Neural cell (in vitro differentiated cells): ENCODE measurements around the gene GABRB2. TPM values are rescaled to one million over a fixed set of nuclear protein-coding genes. Genes with fewer than 3 reads are reported as not detected.

Experiments
- H2AFZ ChIP-seq: fragments of 200-600, 300-800 bp; sonication (generic), shearing (Covaris generic); 2 replicates; pipeline ENCODE4 v1.6.0; 2014; ENCODE audit warnings: low read depth, mild to moderate bottlenecking, antibody characterized with exemption, low read length, moderate library complexity
- H3F3A ChIP-seq: fragments of 200-600 bp; shearing (Covaris generic); 2 replicates; pipeline ENCODE4 v1.6.1; 2016; ENCODE audit warnings: mild to moderate bottlenecking, moderate library complexity, mixed read lengths, antibody characterized with exemption, low read length; ENCODE audit not compliant: insufficient read depth, poor library complexity, severe bottlenecking
- H3K27ac ChIP-seq: fragments of 200-600, 300-800 bp; sonication (generic), shearing (Covaris generic); 2 replicates; pipeline ENCODE4 v1.5.1; 2014; ENCODE audit warnings: mild to moderate bottlenecking, low read length, moderate library complexity
- H3K27me3 ChIP-seq: fragments of 300-800, 200-600 bp; sonication (generic), shearing (Covaris generic); 2 replicates; pipeline ENCODE4 v1.6.0; 2014; ENCODE audit warnings: mild to moderate bottlenecking, low read depth, low read length, moderate library complexity; ENCODE audit not compliant: insufficient read depth
- H3K36me3 ChIP-seq: fragments of 300-800, 200-600 bp; sonication (generic), shearing (Covaris generic); 2 replicates; pipeline ENCODE4 v1.5.1; 2014; ENCODE audit warnings: mild to moderate bottlenecking, antibody characterized with exemption, low read length, moderate library complexity; ENCODE audit not compliant: insufficient read depth
- H3K4me2 ChIP-seq: fragments of 300-800, 200-600 bp; sonication (generic), shearing (Covaris generic); 2 replicates; pipeline ENCODE4 v1.6.0; 2014; ENCODE audit warnings: mild to moderate bottlenecking, low read length
- H3K4me3 ChIP-seq: fragments of 300-800, 200-600 bp; sonication (generic), shearing (Covaris generic); 2 replicates; pipeline ENCODE4 v1.5.1; 2014; ENCODE audit warnings: mild to moderate bottlenecking, low read length, moderate library complexity
- H3K79me2 ChIP-seq: fragments of 200-600 bp; shearing (Covaris generic); replicated peaks from 2 replicates; pipeline ENCODE4 v1.6.0; 2014; ENCODE audit warnings: mild to moderate bottlenecking, low read length, moderate library complexity; ENCODE audit not compliant: insufficient read depth
- H3K9ac ChIP-seq: fragments of 300-800, 200-600 bp; sonication (generic), shearing (Covaris generic); 2 replicates; pipeline ENCODE4 v1.6.1; 2016; ENCODE audit warnings: mild to moderate bottlenecking, low read length, mixed read lengths
- H3K9me2 ChIP-seq: fragments of 200-600 bp; shearing (Covaris generic); 2 replicates; pipeline ENCODE4 v1.6.1; 2016; ENCODE audit warnings: mild to moderate bottlenecking, low read length, mixed read lengths; ENCODE audit not compliant: insufficient read depth
- H3K9me3 ChIP-seq: fragments of 200-600, 300-800 bp; sonication (generic), shearing (Covaris generic); 2 replicates; pipeline ENCODE4 v1.6.1; 2016; ENCODE audit warnings: mild to moderate bottlenecking, mixed run types, low read length, moderate library complexity, mixed read lengths
- H4K20me1 ChIP-seq: fragments of 200-600 bp; shearing (Covaris generic); 2 replicates; pipeline ENCODE4 v1.6.1; 2016; ENCODE audit warnings: mild to moderate bottlenecking, mixed run types; ENCODE audit not compliant: insufficient read depth
- EP300 ChIP-seq: fragments of 450-650 bp; conservative IDR thresholded peaks from 2 replicates; pipeline ENCODE4 v1.6.1; 2014; ENCODE audit warnings: antibody characterized with exemption, mild to moderate bottlenecking, moderate library complexity; ENCODE audit not compliant: poor library complexity, severe bottlenecking
- EZH2 ChIP-seq: fragments of 200-600, 300-800 bp; shearing (Covaris generic), sonication (generic); IDR thresholded peaks from 2 replicates; pipeline ENCODE4 v1.6.1; 2014; ENCODE audit warnings: antibody characterized with exemption, low read length, borderline replicate concordance, mild to moderate bottlenecking; ENCODE audit not compliant: insufficient read depth, poor library complexity, severe bottlenecking
- MXI1 ChIP-seq: fragments of 450-650 bp; conservative IDR thresholded peaks from 2 replicates; pipeline ENCODE4 v1.6.1; 2014; ENCODE audit warnings: antibody characterized with exemption, mild to moderate bottlenecking; ENCODE audit not compliant: poor library complexity, severe bottlenecking
- POLR2AphosphoS5 ChIP-seq: IDR thresholded peaks from 2 replicates; pipeline ENCODE4 v1.6.1; 2012
- RAD21 ChIP-seq: fragments of 450-650 bp; conservative IDR thresholded peaks from 2 replicates; pipeline ENCODE4 v1.6.1; 2014; ENCODE audit warnings: antibody characterized with exemption, mild to moderate bottlenecking, moderate library complexity
- SMC3 ChIP-seq: fragments of 450-650 bp; conservative IDR thresholded peaks from 2 replicates; pipeline ENCODE4 v1.6.1; 2014; ENCODE audit warnings: antibody characterized with exemption, mild to moderate bottlenecking, moderate library complexity; ENCODE audit not compliant: poor library complexity
- TAF1 ChIP-seq: IDR thresholded peaks from 2 replicates; pipeline ENCODE4 v1.6.1; 2012; ENCODE audit warnings: low read depth
- polyA plus RNA-seq: library from polyadenylated mRNA; depleted of rRNA; stranded (reverse); fragments of >200 nt; gene quantifications from 2 replicates; pipeline ENCODE4 v1.2.3, GENCODE V29; 2014
- TF ChIP-seq, protein P1 (sequence below): fragments of 450-650 bp; IDR thresholded peaks from 2 replicates; pipeline ENCODE4 v1.5.1; 2014; ENCODE audit warnings: antibody characterized with exemption, mild to moderate bottlenecking, moderate library complexity; ENCODE audit not compliant: poor library complexity, severe bottlenecking
- TF ChIP-seq, protein P2 (sequence below): IDR thresholded peaks from 2 replicates; pipeline ENCODE4 v1.6.1; 2012; ENCODE audit warnings: borderline replicate concordance

Gene GABRB2
- polyA plus RNA-seq, 1 donor from 2014 or later, result 106 TPM

DNA sequence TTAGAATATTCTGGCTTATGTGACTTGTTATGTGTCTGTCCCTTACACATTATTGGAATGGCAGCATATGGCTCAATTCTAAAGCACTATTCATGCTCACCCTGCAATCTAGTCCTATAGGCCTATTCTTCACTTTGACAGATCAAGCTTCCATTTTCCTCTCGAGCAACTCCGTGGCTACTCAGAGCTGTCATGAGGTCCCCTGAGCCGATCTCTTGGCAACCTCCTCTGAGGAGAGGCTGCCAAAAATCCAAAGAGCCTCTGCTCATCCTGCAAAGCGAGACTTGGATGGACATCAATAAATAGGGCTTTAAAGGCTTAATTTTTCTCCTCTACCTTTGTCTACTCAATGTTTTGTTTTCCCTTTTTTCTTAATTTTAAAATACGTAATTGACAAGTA is 163.8 kb downstream of the GABRB2 start:
- Histone ChIP-seq H3K27ac (peak overlapping the region; percentile 3), H3K79me2 (no peaks in the 10 kb centered on the region), H3K9me3 (no peaks in the 10 kb centered on the region)

DNA sequence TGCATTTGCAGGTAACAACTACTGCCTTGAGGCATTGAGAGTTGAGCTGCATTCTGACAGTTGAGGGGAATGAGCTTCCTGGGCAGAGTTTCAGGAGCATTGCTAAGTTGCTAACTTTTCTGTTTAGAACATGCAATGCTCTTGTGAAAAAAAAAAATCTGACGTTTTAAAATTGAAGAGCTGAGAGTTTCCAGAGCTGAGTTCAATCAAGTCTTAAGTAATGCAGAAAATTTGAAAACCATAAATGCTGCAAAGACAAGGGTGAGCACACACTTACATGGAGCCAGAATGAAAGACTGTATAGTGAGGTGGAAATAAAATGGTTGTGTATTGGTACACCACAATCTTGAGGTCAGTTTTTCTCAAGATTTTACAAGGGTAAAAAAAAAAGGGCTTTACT is 166.0 kb downstream of the GABRB2 start:
- no peaks in the 10 kb centered on the region for H4K20me1 ChIP-seq

More for the DNA sequence above, 163.8 kb downstream of the GABRB2 start:
- Histone ChIP-seq H3K27me3 (no peaks in the 10 kb centered on the region), H3K9ac (no peak overlapping the region), H3K4me2 (no peak overlapping the region), H3K4me3 (no peak overlapping the region), H3K9me2 (no peaks in the 10 kb centered on the region), H4K20me1 (no peaks in the 10 kb centered on the region), H3F3A (no peaks in the 10 kb centered on the region), H3K36me3 (no peaks in the 10 kb centered on the region), H2AFZ (no peak overlapping the region)
- TF ChIP-seq SMC3 (no peak), TAF1 (no peak), EP300 (no peak), EZH2 (no peak), RAD21 (no peak), POLR2AphosphoS5 (no peak)
- TF ChIP-seq, protein P1, sequence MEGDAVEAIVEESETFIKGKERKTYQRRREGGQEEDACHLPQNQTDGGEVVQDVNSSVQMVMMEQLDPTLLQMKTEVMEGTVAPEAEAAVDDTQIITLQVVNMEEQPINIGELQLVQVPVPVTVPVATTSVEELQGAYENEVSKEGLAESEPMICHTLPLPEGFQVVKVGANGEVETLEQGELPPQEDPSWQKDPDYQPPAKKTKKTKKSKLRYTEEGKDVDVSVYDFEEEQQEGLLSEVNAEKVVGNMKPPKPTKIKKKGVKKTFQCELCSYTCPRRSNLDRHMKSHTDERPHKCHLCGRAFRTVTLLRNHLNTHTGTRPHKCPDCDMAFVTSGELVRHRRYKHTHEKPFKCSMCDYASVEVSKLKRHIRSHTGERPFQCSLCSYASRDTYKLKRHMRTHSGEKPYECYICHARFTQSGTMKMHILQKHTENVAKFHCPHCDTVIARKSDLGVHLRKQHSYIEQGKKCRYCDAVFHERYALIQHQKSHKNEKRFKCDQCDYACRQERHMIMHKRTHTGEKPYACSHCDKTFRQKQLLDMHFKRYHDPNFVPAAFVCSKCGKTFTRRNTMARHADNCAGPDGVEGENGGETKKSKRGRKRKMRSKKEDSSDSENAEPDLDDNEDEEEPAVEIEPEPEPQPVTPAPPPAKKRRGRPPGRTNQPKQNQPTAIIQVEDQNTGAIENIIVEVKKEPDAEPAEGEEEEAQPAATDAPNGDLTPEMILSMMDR, result no peak
- TF ChIP-seq, protein P2, sequence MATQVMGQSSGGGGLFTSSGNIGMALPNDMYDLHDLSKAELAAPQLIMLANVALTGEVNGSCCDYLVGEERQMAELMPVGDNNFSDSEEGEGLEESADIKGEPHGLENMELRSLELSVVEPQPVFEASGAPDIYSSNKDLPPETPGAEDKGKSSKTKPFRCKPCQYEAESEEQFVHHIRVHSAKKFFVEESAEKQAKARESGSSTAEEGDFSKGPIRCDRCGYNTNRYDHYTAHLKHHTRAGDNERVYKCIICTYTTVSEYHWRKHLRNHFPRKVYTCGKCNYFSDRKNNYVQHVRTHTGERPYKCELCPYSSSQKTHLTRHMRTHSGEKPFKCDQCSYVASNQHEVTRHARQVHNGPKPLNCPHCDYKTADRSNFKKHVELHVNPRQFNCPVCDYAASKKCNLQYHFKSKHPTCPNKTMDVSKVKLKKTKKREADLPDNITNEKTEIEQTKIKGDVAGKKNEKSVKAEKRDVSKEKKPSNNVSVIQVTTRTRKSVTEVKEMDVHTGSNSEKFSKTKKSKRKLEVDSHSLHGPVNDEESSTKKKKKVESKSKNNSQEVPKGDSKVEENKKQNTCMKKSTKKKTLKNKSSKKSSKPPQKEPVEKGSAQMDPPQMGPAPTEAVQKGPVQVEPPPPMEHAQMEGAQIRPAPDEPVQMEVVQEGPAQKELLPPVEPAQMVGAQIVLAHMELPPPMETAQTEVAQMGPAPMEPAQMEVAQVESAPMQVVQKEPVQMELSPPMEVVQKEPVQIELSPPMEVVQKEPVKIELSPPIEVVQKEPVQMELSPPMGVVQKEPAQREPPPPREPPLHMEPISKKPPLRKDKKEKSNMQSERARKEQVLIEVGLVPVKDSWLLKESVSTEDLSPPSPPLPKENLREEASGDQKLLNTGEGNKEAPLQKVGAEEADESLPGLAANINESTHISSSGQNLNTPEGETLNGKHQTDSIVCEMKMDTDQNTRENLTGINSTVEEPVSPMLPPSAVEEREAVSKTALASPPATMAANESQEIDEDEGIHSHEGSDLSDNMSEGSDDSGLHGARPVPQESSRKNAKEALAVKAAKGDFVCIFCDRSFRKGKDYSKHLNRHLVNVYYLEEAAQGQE, result no peak

More for the DNA sequence above, 166.0 kb downstream of the GABRB2 start:
- no peak overlapping the region for H2AFZ ChIP-seq
- no peak overlapping the region for H3K9ac ChIP-seq
- TF ChIP-seq POLR2AphosphoS5 (no peak), MXI1 (no peak), EP300 (no peak), TAF1 (no peak), SMC3 (no peak), EZH2 (no peak), RAD21 (no peak)
- TF ChIP-seq, protein P1, result no peak
- TF ChIP-seq, protein P2, result no peak
- no peak overlapping the region for H3K4me2 ChIP-seq
- H3K79me2 ChIP-seq, result no peaks in the 10 kb centered on the region
- no peaks in the 10 kb centered on the region for H3K27me3 ChIP-seq
- H3K9me3 ChIP-seq, result no peaks in the 10 kb centered on the region
- H3K4me3 ChIP-seq, result no peak overlapping the region
- H3K36me3 ChIP-seq, result no peaks in the 10 kb centered on the region
- no peaks in the 10 kb centered on the region for H3F3A ChIP-seq
- H3K27ac ChIP-seq, result no peak overlapping the region
- no peaks in the 10 kb centered on the region for H3K9me2 ChIP-seq
